HL-60 (cell line): ENCODE data around the gene FAM177A1.
"Not testable (repeated sequence)": the region's sequence is repeated elsewhere in the genome, so short reads cannot be mapped to it uniquely, and the experiment has no call there.

ENCODE experiments used
- DNase-seq, 2 experiments: peaks; one replicate each; pipeline ENCODE4 v3.0.0-alpha.2; 2010 to 2020; ENCODE audit warnings: low read depth in 1 of 2, low spot score in 1 of 2
- H3K27ac ChIP-seq: fragments of 250-450 bp; sonication (Bioruptor Pico); replicated peaks from 2 replicates; pipeline ENCODE4 v1.5.1; 2020; ENCODE audit warnings: mild to moderate bottlenecking, moderate library complexity
- H3K27me3 ChIP-seq: fragments of 250-450 bp; sonication (Bioruptor Pico); 2 replicates; pipeline ENCODE4 v1.5.1; 2021; ENCODE audit warnings: mild to moderate bottlenecking, moderate library complexity; ENCODE audit not compliant: insufficient read depth, poor library complexity, severe bottlenecking
- H3K4me3 ChIP-seq: replicated peaks from 2 replicates; pipeline ENCODE4 v1.5.1; 2011; ENCODE audit warnings: mild to moderate bottlenecking, control low read depth, low read length; ENCODE audit not compliant: insufficient read depth
- CTCF ChIP-seq: IDR thresholded peaks from one replicate; pipeline ENCODE4 v1.5.1; 2011; ENCODE audit warnings: low read length, control low read depth, inconsistent platforms; ENCODE audit not compliant: insufficient read depth
- GABPA ChIP-seq: IDR thresholded peaks from 2 replicates; pipeline ENCODE4 v1.6.1; 2012; ENCODE audit warnings: low read depth
- POLR2AphosphoS5 ChIP-seq: IDR thresholded peaks from 2 replicates; pipeline ENCODE4 v1.6.1; 2012; ENCODE audit warnings: low read depth
- REST ChIP-seq: IDR thresholded peaks from 2 replicates; pipeline ENCODE4 v1.6.1; 2012; ENCODE audit warnings: low read depth; ENCODE audit not compliant: insufficient replicate concordance
- SPI1 ChIP-seq: IDR thresholded peaks from 2 replicates; pipeline ENCODE4 v1.6.1; 2012; ENCODE audit warnings: low read depth, mild to moderate bottlenecking, borderline replicate concordance

FAM177A1 gene

GRCh38 chr14:35083530-35084150 is 37.6 kb downstream of the FAM177A1 start:
- DNase-seq, result no peak
- TF ChIP-seq SPI1, result no peak
- TF ChIP-seq CTCF, result no peak
- TF ChIP-seq POLR2AphosphoS5, result no peak
- TF ChIP-seq REST, result no peak
- TF ChIP-seq GABPA, result no peak
- Histone ChIP-seq H3K27ac (no peak overlapping the region), H3K4me3 (no peak overlapping the region), H3K27me3 (no peaks in the 10 kb centered on the region)

- H3K4me3 ChIP-seq, result no peak overlapping the region
- TF ChIP-seq SPI1 (no peak), POLR2AphosphoS5 (no peak), CTCF (no peak), GABPA (no peak), REST (no peak)
- no peaks in the 10 kb centered on the region for H3K27me3 ChIP-seq
- no peak overlapping the region for H3K27ac ChIP-seq
- DNase-seq, result no peak
These were observed 39.4 kb downstream of the FAM177A1 start for GRCh38 chr14:35085441-35085840.

GRCh38 chr14:35088514-35088913 is 42.4 kb downstream of the FAM177A1 start:
- Histone ChIP-seq H3K27ac (no peak overlapping the region), H3K4me3 (no peak overlapping the region), H3K27me3 (no peaks in the 10 kb centered on the region)
- DNase-seq, result no peak
- no peak for TF ChIP-seq SPI1
- no peak for TF ChIP-seq GABPA
- TF ChIP-seq POLR2AphosphoS5, result no peak
- no peak for TF ChIP-seq REST
- TF ChIP-seq CTCF, result no peak

GRCh38 chr14:35094645-35095044 is 48.6 kb downstream of the FAM177A1 start:
- H3K27ac ChIP-seq, H3K4me3 ChIP-seq, DNase-seq, H3K27me3 ChIP-seq: not testable (repeated sequence)
